ENCODE results near the gene SRD5A1.
A peak's percentile ranks its signal among the peaks of the same experiment; 100 is the strongest.

Gene SRD5A1

DNA sequence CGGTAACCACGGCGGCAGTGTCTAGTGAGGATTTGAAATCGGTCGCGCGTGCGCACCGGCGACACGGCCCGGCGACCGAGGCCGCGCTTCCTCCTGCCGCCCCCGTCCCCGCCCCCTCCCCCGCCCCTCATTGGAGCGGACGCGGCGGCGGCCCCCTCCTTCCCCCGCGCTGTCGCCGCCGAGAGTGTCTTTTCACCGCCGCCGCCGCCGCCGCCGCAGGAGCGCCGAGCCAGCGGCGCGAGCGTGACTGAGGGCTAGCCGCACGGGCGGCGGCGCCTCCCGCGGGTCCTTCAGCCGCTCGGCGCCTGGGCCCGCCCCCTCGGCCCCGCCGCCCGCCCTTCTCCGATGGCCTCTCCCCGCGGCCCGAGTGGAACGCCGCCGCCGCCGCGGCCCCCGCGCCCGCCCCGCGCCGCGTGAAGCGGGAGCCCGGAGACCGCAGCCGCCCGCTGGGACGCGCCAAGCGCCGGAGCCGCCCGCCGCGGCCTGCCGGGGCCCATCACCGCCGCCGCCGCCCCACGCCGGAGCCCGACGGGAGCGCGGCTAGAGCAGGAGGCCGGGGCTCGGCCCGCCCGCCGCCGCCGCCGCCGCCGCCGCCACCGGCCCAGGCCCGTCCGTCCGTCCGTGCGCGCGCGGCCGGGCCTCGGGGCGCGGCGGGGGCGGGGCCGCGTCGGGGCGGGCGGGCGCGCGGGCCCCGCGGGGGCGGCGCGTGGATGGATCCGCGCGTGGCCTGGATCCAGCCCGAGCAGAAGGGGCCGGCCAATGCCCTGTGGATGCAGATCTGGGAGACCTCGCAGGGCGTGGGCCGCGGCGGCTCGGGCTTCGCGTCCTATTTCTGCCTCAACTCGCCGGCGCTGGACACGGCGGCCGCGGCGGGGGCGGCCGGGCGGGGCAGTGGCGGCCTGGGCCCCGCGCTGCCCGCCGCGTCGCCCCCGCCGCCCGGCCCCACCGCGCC is 80.3 kb downstream of the SRD5A1 start, which contains the start of gene TENT4A:
Gene TENT4A, plus strand, starts transcription at position 159 of the 952 bp plus-strand sequence. Its CDS starts 552 bp downstream, at position 711.
- peak within 1 kb of the TSS in 1 of 2 experiments; percentile 96 for H3K14ac ChIP-seq (ENCODE audit: low read length in 2 of 2)
- peak within 1 kb of the TSS; percentile 89 for H2BK15ac ChIP-seq (ENCODE audit: low read depth, poor library complexity, severe bottlenecking)
- peak within 1 kb of the TSS; percentile 83 for H2BK120ac ChIP-seq (ENCODE audit: low read depth, low read length)

DNA sequence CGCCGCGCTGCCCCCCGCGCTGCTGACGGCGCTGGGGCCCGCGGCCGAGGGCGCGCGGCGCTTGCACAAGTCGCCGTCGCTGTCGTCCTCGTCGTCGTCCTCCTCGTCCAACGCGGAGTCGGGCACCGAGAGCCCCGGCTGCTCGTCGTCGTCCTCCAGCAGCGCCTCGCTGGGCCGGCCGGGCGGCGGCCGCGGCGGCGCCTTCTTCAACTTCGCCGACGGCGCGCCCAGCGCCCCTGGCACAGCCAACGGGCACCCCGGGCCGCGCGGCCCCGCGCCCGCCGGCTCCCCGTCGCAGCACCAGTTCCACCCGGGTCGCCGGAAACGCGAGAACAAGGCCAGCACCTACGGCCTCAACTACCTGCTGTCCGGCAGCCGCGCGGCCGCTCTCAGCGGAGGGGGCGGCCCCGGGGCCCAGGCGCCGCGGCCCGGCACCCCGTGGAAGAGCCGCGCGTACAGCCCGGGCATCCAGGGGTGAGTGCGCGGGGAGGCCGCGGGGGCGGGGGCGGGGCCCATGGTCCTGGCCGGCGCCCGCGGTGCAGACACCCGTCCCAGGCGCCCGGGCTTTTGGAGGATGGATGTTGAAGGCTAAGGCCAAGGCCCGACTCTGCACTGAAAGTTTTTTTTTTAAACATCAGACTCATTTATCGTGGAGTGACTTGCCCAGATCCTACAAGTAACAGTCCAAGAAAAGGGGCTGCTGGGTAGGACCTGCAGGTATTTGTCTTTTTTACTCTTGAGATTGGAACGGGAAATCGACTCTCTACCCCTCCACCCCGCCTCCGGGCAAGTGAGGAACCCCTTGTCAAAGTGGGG is 81.2 kb downstream of the SRD5A1 start:
- WGBS, result under 1% methylated on average over 69 of the region's 99 CpGs
- Histone ChIP-seq H3K9me3 (ENCODE audit: control insufficient read depth, low read length) (no peaks in the 10 kb centered on the region), H2BK15ac (ENCODE audit: low read depth, poor library complexity, severe bottlenecking) (no peak overlapping the region)

More for the DNA sequence above, 80.3 kb downstream of the SRD5A1 start, which contains the start of gene TENT4A:
- WGBS, result 1% methylated on average over 39 of the region's 174 CpGs
- Histone ChIP-seq H2AK5ac (ENCODE audit: low read length, severe bottlenecking) (no peak within 1 kb of the TSS), H3K9me3 (ENCODE audit: control insufficient read depth, low read length) (no peaks in the 10 kb centered on the region), H3K4ac (ENCODE audit: low read depth in 1 of 2, low read length in 2 of 2) (peak within 1 kb of the TSS in 1 of 2 experiments; percentile 76), H3K27ac (ENCODE audit: low read length, poor library complexity, severe bottlenecking) (peak within 1 kb of the TSS; percentile 85), H3K36me3 (ENCODE audit: control insufficient read depth in 1 of 2, insufficient read depth in 2 of 2, low read depth in 1 of 2, low read length in 2 of 2) (peaks cover 0 to 20% of the 10 kb centered on the region in 2 experiments), H3K18ac (ENCODE audit: low read depth in 1 of 2, low read length in 2 of 2) (peak within 1 kb of the TSS; percentile 81 to 98), H3K79me1 (replicated peaks; ENCODE audit: low read length, poor library complexity, severe bottlenecking) (no peaks in the 10 kb centered on the region), H4K8ac (ENCODE audit: low read length) (peak within 1 kb of the TSS; percentile 76), H3K4me3 (ENCODE audit: insufficient read depth in 1 of 2, low read depth in 1 of 2, low read length in 2 of 2) (peak within 1 kb of the TSS; percentile 89 to 92), H3K27me3 (ENCODE audit: control insufficient read depth in 1 of 2, insufficient read depth in 1 of 2, low read length in 2 of 2) (no peaks in the 10 kb centered on the region), H3K9ac (ENCODE audit: low read length) (peak within 1 kb of the TSS; percentile 93), H3K4me2 (ENCODE audit: low read length, poor library complexity, severe bottlenecking) (peak within 1 kb of the TSS; percentile 98), H2AFZ (ENCODE audit: low read depth, low read length) (peak within 1 kb of the TSS; percentile 94), H3K23ac (ENCODE audit: low read length in 2 of 2) (peak within 1 kb of the TSS in 1 of 2 experiments; percentile 94), H4K91ac (ENCODE audit: low read length) (peak within 1 kb of the TSS; percentile 80), H2BK5ac (ENCODE audit: low read depth, low read length, poor library complexity, severe bottlenecking) (peak within 1 kb of the TSS; percentile 96), H3K4me1 (ENCODE audit: control insufficient read depth, insufficient read depth, low read depth, low read length) (peaks cover 37% of the 10 kb centered on the region), H2BK12ac (ENCODE audit: low read length in 2 of 2) (peak within 1 kb of the TSS in 1 of 2 experiments; percentile 69)
- DNase-seq, result no peak

DNA sequence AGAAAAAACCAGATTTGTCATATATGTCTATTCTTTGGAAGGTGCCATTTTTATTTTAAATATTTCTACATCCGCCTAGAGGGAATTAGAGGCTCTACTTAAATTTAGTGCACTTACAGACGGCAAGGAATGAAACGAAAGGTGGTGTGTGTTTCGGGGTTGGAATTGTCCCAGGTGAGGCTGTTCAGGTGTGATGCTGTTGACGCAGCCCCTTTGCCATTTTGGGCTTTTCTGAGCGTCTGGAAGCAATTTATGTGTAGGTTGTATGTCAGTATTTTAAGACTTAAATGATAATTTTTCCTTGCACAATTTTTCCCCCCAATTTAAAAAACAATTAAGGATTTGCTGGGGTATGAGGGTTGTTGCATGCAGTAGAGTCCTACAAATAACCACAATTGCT is 82.0 kb downstream of the SRD5A1 start:
- H3K14ac ChIP-seq (ENCODE audit: low read length in 2 of 2), result no peak overlapping the region
- DNase-seq, result no peak
- H2BK12ac ChIP-seq (ENCODE audit: low read length in 2 of 2), result no peak overlapping the region
- H4K8ac ChIP-seq (ENCODE audit: low read length), result no peak overlapping the region
- no peaks in the 10 kb centered on the region for H3K27me3 ChIP-seq (ENCODE audit: control insufficient read depth in 1 of 2, insufficient read depth in 1 of 2, low read length in 2 of 2)
- H2AK5ac ChIP-seq (ENCODE audit: low read length, severe bottlenecking), result no peak overlapping the region
- no peak overlapping the region for H4K91ac ChIP-seq (ENCODE audit: low read length)
- H3K79me1 ChIP-seq (replicated peaks; ENCODE audit: low read length, poor library complexity, severe bottlenecking), result peaks cover 2% of the 10 kb centered on the region
- H3K4me2 ChIP-seq (ENCODE audit: low read length, poor library complexity, severe bottlenecking), result peak overlapping the region; percentile 45
- no peak overlapping the region for H3K4ac ChIP-seq (ENCODE audit: low read depth in 1 of 2, low read length in 2 of 2)
- H3K23ac ChIP-seq (ENCODE audit: low read length in 2 of 2), result no peak overlapping the region
- H3K9ac ChIP-seq (ENCODE audit: low read length), result peak overlapping the region; percentile 88
- H3K9me3 ChIP-seq (ENCODE audit: control insufficient read depth, low read length), result no peaks in the 10 kb centered on the region
- peak overlapping the region in 1 of 2 experiments; percentile 88 for H3K4me3 ChIP-seq (ENCODE audit: insufficient read depth in 1 of 2, low read depth in 1 of 2, low read length in 2 of 2)
- no peak overlapping the region for H2BK120ac ChIP-seq (ENCODE audit: low read depth, low read length)
- H3K18ac ChIP-seq (ENCODE audit: low read depth in 1 of 2, low read length in 2 of 2), result no peak overlapping the region
- H2AFZ ChIP-seq (ENCODE audit: low read depth, low read length), result no peak overlapping the region
- H3K36me3 ChIP-seq (ENCODE audit: control insufficient read depth in 1 of 2, insufficient read depth in 2 of 2, low read depth in 1 of 2, low read length in 2 of 2), result peaks cover 0 to 23% of the 10 kb centered on the region in 2 experiments
- no peak overlapping the region for H2BK15ac ChIP-seq (ENCODE audit: low read depth, poor library complexity, severe bottlenecking)
- 32% methylated on average over 4 of the region's 6 CpGs for WGBS
- H2BK5ac ChIP-seq (ENCODE audit: low read depth, low read length, poor library complexity, severe bottlenecking), result no peak overlapping the region
- H3K4me1 ChIP-seq (ENCODE audit: control insufficient read depth, insufficient read depth, low read depth, low read length), result peaks cover 35% of the 10 kb centered on the region
- H3K27ac ChIP-seq (ENCODE audit: low read length, poor library complexity, severe bottlenecking), result no peak overlapping the region

More for the DNA sequence above, 81.2 kb downstream of the SRD5A1 start:
- H2AK5ac ChIP-seq (ENCODE audit: low read length, severe bottlenecking), result no peak overlapping the region
- H3K4ac ChIP-seq (ENCODE audit: low read depth in 1 of 2, low read length in 2 of 2), result peak overlapping the region in 1 of 2 experiments; percentile 33
- H2BK5ac ChIP-seq (ENCODE audit: low read depth, low read length, poor library complexity, severe bottlenecking), result no peak overlapping the region
- peak overlapping the region; percentile 83 for H2BK120ac ChIP-seq (ENCODE audit: low read depth, low read length)
- H3K27me3 ChIP-seq (ENCODE audit: control insufficient read depth in 1 of 2, insufficient read depth in 1 of 2, low read length in 2 of 2), result no peaks in the 10 kb centered on the region
- no peak overlapping the region for H4K8ac ChIP-seq (ENCODE audit: low read length)
- H2BK12ac ChIP-seq (ENCODE audit: low read length in 2 of 2), result peak overlapping the region in 1 of 2 experiments; percentile 24
- peak overlapping the region in 1 of 2 experiments; percentile 64 for H3K23ac ChIP-seq (ENCODE audit: low read length in 2 of 2)
- peak overlapping the region in 1 of 2 experiments; percentile 63 for H3K14ac ChIP-seq (ENCODE audit: low read length in 2 of 2)
- peak overlapping the region; percentile 88 for H3K9ac ChIP-seq (ENCODE audit: low read length)
- no peak overlapping the region for H3K27ac ChIP-seq (ENCODE audit: low read length, poor library complexity, severe bottlenecking)
- H4K91ac ChIP-seq (ENCODE audit: low read length), result no peak overlapping the region
- H2AFZ ChIP-seq (ENCODE audit: low read depth, low read length), result no peak overlapping the region
- peak overlapping the region; percentile 88 to 90 for H3K4me3 ChIP-seq (ENCODE audit: insufficient read depth in 1 of 2, low read depth in 1 of 2, low read length in 2 of 2)
- H3K4me1 ChIP-seq (ENCODE audit: control insufficient read depth, insufficient read depth, low read depth, low read length), result peaks cover 33% of the 10 kb centered on the region
- peaks cover 1% of the 10 kb centered on the region for H3K79me1 ChIP-seq (replicated peaks; ENCODE audit: low read length, poor library complexity, severe bottlenecking)
- H3K36me3 ChIP-seq (ENCODE audit: control insufficient read depth in 1 of 2, insufficient read depth in 2 of 2, low read depth in 1 of 2, low read length in 2 of 2), result peaks cover 0 to 21% of the 10 kb centered on the region in 2 experiments
- DNase-seq, result no peak
- H3K4me2 ChIP-seq (ENCODE audit: low read length, poor library complexity, severe bottlenecking), result peak overlapping the region; percentile 86
- peak overlapping the region in 1 of 2 experiments; percentile 88 for H3K18ac ChIP-seq (ENCODE audit: low read depth in 1 of 2, low read length in 2 of 2)
